GM19240 (cell line): ENCODE results near the gene TNRC18.
"Not testable (repeated sequence)": the region's sequence is repeated elsewhere in the genome, so short reads cannot be mapped to it uniquely, and the experiment has no call there.

Experiments used
- DNase-seq: peaks from one replicate; pipeline ENCODE4 v3.0.0; 2011; ENCODE audit warnings: low spot score; ENCODE audit not compliant: insufficient read length

The TNRC18 gene, protein sequence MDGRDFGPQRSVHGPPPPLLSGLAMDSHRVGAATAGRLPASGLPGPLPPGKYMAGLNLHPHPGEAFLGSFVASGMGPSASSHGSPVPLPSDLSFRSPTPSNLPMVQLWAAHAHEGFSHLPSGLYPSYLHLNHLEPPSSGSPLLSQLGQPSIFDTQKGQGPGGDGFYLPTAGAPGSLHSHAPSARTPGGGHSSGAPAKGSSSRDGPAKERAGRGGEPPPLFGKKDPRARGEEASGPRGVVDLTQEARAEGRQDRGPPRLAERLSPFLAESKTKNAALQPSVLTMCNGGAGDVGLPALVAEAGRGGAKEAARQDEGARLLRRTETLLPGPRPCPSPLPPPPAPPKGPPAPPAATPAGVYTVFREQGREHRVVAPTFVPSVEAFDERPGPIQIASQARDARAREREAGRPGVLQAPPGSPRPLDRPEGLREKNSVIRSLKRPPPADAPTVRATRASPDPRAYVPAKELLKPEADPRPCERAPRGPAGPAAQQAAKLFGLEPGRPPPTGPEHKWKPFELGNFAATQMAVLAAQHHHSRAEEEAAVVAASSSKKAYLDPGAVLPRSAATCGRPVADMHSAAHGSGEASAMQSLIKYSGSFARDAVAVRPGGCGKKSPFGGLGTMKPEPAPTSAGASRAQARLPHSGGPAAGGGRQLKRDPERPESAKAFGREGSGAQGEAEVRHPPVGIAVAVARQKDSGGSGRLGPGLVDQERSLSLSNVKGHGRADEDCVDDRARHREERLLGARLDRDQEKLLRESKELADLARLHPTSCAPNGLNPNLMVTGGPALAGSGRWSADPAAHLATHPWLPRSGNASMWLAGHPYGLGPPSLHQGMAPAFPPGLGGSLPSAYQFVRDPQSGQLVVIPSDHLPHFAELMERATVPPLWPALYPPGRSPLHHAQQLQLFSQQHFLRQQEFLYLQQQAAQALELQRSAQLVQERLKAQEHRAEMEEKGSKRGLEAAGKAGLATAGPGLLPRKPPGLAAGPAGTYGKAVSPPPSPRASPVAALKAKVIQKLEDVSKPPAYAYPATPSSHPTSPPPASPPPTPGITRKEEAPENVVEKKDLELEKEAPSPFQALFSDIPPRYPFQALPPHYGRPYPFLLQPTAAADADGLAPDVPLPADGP (N-terminal part only)

DNA sequence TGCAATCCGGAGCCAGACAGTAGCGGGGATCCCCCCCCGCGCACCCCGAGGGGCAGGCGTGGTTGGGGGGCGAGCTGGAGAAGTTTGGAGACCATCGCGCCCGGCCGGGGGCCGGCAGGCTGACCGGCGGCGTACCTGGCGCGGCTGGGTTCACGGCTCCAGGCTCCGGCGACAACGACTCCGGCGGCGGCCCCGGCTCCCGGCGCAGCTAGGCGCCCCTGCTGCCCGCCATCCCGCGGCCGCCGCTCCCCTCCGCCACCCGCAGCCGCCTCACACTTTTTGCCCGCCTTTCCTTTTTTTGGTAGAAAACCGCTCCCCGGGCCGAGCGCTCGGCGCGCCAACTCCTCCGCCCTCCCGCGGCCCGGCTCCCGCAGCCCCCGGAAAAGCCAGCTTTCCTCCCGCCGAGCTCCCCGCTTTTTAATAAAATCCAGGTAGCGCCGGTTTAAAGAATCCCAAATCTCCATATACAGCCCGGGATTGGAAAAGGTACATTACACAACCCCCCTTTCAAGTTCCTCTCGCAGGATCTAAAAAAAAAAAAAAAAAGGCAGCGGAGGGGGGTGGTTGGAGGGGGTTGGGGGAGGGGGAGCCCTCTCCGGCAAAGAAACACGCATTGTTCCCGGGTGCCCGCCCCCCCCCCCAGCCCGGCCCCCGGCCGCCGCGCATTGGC is at the start of gene TNRC18:
Gene TNRC18 (minus strand): TSS at position 529 of the 670 bp plus-strand sequence. CDS start 2,588 bp downstream, outside the sequence.
- no peak for DNase-seq

DNA sequence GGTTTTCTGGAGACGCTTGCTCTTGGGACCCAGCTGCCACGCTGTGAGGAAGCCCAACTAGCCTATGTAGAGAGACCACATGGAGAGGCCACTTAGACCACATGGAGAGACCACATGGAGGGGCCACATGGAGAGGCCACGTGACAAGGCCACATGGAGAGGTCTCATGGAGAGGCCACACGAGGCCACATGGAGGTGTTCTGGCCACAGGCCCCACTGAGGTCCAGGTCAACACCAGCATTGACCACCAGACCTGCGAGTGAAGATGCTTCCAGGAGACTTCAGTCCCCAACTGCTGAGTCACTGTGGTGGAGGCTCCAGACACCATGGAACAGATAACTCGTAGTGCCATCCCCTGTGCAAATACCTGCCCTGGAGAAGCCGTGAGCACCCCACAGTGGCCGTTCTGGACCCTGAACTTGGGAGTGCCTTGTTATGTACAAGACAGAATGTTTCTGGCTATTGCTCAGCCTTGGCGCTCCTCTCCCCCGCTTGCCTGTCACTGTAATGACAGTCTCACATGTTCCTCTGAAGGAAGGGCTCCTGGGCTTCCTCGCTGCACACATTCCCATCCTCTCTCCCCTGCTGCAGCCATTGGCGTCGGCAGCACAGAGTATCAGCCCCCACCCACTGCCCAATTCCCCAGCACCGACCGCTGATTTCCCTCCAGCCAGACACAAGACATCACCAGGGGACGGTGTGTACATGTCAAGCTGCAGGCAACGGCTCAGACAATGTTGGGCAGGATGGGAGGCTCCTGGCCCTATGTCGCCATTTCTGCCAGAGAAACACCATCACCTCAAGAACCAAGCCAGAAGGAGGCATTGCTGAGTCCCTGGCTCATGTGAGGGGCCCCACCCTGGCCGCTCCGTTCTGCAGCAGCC is 49.0 kb upstream of the TNRC18 start:
- no peak for DNase-seq

DNA sequence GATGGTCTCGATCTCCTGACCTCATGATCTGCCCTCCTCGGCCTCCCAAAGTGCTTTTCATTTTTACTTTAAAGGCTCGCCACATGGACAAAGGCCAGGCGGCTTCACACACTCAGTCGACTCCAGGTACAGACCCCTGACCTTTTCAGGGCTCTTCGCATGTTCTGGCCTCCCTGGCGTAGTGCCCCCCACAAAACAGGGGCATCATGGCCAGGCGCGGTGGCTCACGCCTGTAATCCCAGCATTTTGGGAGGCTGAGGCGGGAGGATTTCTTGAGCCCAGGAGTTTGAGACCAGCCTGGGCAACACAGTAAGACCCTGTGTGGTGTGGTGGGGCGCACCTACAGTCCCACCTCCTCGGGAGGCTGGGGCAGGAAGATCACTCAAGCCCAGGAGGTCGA is 48.0 kb upstream of the TNRC18 start:
- not testable (repeated sequence) for DNase-seq

DNA sequence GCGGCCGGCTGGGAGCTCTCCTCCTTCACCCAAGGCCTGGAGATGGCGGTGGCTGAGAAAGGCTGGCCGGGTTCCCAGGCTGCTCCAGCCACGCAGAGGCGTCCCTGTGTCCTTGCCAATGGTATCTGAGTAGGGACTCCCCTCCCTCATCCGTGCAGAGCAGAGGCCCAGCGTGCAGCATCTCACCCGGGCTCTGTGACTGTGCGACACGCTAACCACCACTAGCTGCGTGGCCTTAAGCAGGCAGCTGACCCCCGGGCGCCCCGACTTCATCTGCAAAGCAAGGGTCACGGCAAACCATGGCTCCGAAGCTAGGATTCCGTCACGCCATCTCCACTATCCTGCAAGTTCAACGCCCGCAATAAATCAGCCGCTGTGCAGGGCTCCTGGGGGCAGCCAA is 47.2 kb upstream of the TNRC18 start:
- DNase-seq, result no peak

DNA sequence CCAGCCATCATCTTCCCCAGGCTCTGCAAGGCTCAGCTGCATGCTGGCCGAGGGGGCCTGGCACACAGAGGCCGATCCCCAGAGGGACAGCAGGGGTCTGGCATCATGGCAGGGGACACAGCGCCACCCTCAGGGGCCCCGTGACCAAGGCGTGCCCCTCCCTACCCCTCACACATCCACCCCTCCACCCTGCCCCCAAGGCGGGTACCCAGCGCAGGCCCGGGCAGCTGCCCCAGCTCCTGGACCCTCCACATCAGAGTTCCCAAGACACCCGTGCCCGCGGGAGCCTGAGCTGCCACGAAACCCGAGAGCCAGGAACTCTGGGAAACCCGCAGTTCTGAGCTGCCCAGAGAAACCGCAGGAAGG is 46.5 kb upstream of the TNRC18 start:
- DNase-seq, result no peak

DNA sequence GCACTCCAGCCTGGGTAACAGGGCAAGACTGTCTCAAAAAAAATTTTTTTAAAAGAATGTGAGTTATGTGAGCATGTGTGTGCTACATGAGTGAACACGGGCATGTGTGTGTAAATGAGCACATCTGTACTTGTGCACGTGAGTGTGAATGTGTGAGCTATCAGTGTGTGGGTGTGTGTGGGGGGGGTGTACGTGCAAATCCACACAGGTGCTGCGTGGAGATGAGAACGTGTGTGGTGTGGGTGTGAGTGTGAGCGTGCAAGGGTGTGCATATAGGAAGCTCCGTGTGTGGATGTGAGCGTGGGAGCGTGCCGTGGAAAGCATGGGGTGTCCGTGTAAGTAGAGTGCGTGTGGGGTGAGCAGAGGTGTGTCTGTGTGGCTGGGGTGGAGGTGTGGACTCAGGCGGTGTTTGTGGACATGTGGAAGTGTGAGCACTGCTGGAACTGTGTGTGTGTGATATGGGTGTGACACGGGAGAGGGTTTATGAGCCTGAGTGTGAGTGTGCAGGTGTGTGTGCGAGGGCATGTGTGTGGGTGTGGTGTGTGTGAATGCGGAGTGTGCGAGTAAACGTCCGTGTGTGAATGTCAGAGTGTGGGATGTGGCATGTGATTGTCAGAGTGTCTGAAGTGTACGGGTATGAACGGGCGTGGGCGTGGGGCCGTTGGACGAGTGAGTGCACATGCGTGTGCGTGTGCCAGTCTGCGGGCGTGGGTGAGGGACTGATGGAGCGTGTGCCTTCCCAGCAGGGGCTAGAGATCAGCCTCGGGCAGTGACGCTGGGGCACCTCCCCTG is 45.9 kb upstream of the TNRC18 start:
- no peak for DNase-seq

DNA sequence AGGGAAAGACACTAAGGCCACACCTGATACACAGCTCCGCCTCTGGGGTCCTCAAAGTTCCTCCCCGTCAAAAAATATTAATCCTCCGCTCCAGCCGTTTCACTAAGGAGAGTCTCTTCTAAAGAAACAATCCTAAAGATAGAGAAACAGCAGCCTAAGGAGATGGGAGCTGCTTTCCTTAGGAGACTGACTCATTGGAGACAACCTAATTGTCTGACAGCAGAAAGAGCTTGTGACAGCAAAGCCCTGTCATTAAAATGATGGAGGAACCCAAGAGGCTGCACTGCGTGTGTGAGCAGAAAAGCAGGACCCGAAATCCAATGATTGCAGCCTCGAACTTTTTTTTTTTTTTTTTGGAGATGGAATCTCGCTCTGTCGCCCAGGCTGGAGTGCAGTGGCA is 44.0 kb upstream of the TNRC18 start:
- no peak for DNase-seq

DNA sequence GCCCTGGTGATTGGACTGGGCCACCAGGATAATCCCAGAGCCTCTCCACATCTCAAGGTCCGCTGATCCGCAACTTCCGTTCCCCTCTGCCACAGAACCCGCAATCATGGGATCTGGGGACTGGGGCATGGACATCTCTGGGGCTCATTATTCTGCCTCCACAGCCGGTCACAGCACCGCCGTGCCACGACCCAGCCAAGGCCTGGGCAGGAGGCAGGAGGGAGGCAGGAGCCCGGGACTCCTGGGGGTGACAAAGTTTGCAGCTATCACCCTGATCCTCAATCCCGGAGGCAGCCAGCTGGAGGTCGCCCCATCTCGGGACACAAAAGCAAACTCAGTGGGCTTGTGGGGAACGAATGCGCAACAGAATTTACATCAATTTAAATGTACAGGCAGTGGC is 42.9 kb upstream of the TNRC18 start:
- DNase-seq, result no peak

DNA sequence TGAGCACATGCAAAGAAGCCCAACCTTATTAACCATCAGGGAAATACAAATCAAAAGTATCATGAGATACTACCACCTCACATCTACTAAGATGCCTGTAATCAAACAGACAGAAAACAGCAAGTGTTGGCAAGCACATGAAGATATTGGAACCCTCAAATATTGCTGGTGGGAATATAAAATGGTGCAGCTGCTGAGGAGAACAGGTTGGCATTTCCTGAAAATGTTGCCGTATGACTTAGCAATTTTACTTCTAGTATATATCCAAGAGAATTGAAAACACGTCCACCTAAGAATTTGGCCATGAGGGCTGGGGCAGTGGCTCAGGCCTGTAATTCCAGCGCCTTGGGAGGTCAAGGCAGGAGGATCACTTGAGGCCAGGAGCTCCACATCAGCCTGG is 39.4 kb upstream of the TNRC18 start:
- no peak for DNase-seq

DNA sequence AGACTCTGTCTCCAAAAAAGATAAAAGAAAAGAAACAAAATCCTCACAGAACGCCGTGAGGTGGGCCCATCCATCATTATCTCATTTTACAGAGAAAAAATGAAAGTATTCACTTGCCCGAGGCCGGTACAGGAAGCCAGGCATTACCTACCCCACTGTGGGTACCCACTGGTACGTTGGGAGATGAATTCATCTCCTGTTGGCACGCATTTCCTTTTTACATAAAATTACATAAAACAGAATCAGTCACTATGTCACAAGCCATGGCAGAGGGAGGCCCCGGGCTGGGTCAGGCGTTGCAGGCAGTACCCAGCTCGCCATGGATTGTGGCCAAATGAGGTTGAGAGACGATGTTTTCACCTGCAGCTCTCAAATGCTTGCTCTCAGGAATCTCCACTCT is 38.6 kb upstream of the TNRC18 start:
- DNase-seq, result no peak

DNA sequence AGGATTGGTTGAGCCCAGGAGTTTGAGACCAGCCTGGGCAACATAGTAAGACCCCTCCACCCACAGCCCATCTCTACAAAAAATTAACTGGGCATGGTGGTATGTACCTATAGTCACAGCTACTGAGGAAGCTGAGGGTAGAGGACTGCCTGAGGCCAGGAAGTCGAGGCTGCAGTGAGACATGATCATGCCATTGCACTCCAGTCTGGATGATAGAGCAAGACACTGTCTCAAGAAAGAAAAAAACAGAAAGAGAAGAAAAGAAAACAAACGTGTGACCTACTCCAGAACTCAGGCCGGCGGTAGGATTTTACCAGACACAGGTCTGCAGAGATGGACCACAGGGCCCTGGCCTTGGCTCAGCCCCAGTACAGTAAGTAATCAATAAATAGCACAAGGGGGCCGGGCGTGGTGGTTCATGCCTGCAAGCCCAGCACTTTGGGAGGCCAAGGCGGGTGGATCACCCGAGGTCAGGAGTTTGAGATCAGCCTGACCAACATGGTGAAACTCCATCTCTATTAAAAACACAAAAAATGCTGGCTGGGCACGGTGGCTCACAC is 35.4 kb upstream of the TNRC18 start:
- no peak for DNase-seq

DNA sequence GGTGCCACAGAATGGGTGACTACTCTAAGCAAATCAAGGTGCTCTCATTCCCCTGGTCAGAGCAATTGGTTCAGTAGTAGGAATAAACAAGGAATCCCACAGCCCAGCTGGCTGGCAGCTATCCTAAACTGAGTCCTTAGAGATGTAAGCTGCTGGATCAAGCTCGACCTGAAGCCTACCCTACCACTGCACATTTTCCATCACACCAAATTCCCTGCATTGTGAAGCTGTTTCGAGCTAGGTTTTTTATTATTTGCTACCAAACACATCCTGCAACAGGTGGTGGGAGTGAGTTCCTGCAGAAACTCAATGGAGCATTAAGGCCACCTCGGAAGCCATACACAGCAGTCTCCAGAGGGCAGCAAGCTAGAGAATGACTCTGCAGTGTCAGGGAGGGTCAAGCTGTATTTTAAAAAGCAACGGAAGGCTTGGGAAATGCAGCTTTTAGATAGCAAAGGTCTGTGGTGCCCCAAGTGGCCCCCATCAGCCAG is 33.7 kb upstream of the TNRC18 start:
- DNase-seq, result no peak

DNA sequence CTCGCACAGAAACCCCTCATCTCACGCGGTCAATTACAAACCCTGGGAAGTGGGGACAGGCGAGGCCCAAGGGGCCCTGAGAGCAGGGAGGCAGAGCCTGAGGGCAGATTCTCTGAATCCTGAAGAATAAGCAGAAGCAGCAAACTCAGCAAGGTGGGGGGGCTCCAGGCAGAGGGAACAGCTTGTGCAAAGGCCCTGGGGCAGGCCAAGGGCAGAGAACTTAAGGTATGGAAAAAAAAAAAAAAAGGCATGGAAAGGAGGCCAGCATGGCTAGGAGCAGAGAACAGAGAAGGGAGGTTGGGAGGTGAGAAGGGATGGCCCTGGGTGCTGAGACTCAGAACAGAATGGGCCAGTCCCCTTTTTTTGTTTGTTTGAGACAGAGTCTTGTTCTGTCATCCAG is 32.8 kb upstream of the TNRC18 start:
- DNase-seq, result no peak

DNA sequence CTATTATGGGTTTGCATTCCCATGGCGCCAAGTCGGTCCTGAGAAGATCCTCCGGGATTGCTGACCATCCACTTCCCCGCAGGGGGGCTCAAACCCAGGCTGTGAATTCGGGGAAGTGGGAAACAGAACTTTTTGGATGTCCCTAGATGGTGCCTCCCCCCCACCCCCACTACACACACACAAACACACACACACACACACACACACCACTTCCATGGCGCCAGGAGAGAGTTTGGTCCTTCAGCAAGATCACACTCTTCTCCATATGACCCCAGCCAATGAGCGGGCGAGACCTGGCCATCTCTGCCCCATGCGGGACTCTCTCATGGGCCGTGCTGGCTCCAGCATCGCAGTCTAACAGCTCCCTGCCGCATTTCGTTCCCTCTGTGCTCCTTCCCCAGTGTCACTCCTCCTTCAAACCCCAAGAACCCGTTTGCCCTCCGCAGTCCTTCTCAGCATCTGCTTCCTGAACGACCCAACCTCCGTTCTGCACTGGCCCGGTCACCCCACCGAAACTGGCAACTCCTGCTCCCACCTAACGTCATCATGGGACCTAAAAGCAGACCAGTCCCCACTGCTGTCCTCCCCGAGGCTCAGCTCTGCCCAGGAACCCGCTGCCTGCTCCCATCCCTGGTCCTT is 32.1 kb upstream of the TNRC18 start:
- no peak for DNase-seq

DNA sequence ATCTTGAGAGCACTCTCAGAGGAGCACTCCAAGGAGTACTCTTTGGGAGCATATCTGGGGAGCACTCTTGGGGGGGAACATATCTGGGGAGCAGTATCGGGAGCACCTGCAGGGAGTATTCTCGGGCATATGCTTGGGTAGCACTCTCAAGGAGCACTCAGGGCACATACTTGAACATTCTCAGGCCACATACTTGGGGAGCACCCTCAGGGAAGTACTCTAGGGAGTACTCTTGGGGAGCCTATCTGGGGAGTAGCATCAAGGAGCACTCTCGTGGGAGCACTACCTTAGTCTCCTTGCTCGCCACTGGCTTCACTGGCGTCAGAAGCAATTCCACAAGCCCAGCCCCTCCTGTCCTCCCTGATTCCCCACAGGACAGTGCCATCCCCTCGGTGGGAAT is 31.5 kb upstream of the TNRC18 start:
- no peak for DNase-seq

DNA sequence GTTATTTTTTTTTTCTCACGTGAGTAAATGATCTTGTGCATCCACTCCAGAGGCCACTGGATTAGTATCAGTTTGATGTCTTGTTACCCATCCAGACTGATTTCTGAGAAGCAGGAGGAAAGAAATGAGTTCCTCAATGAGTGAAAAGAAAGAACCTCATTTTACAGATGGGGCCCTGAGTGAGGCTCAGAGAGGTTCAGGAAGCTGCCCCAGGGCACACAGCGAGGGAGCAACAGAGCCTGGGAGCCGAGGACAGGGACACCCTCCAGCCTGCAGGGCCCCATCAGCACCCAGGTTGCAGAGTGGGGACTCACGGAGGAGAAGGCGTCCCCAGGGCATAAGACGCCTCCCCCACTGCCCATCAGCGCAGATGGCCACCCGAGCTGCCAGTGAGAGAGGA is 30.9 kb upstream of the TNRC18 start:
- DNase-seq, result no peak

DNA sequence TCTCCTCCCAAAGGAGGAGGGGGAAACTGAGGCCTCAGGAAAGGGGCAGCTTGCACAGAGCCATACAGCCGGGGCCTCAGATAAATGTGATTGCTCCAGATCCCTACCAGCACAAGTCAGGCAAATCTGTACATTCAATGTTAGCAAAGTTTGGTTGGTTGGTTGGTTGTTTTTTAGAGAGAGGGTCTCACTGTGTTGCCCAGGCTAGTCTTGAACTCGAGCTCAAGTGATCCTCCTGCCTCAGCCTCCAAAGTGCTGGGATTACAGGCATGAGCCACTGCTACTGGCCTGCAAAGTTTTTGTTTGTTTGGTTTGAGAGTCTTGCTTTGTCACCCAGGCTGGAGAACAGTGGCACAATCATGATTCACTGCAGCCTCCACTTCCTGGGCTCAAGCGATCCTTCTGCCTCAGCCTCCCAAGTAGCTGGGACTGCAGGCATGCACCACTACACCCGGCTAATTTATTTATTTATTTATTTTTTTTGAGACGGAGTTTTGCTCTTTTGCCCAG is 30.0 kb upstream of the TNRC18 start:
- DNase-seq, result no peak

DNA sequence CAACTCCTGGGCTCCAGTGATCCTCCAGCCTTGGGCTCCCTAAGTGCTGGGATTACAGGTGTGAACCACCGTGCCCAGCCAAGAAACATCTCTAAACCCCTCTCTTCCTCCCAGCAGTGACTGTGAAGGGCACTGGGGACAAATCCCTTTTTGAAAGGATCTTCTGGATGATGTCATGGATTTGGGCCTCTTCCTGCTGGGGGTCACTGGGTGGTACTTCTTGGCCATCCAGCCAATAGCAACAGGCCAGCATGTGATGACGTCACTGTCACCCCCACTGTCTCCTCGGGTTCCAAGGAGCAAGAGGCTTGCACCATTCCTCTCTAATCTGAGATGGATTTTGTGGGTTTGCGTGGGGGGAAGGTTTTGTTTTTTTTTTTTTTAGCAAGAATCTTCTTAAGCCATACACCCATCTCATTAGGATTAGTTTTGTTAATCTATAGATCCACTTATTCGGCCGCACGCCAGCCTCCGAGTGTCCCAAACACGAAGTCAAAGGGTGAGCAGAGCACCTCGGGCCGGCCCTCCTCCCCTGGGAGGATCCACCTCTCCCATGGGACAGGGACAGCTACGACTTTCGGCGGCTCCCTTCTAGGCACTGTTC is 29.4 kb upstream of the TNRC18 start:
- DNase-seq, result no peak
